Caco-2 (cell line): Measurements from ENCODE around the gene OR2V2. TPM values are rescaled to one million over a fixed set of nuclear protein-coding genes. Genes with fewer than 3 reads are reported as not detected.

Source experiments
- BruUV-seq: library from RNA; stranded (reverse); fragments of 400-500 nt; replicated peaks from 2 replicates; lab custom pipeline; 2021; lab: Mats Ljungman, UMichigan
- CTCF ChIA-PET: fragments of 300-600 bp; sonication (Branson Sonifier 250); formaldehyde crosslinking; loops from one replicate; lab custom pipeline; 2022; ENCODE audit warnings: antibody characterized with exemption; lab: Charles Lee
- POLR2A ChIA-PET: fragments of 300-600 bp; sonication (Branson Sonifier 250); formaldehyde crosslinking; loops from one replicate; lab custom pipeline; 2022; ENCODE audit warnings: antibody characterized with exemption; lab: Charles Lee
- DNase-seq, 2 experiments: peaks; one replicate each; pipeline versions ENCODE4 v3.0.0 to v3.0.0-alpha.2; 2020 to 2022
- H3K27me3 ChIP-seq: replicated peaks from 2 replicates; pipeline ENCODE4 v1.6.0; 2011; ENCODE audit warnings: low read length; ENCODE audit not compliant: control insufficient read depth, insufficient read depth
- H3K36me3 ChIP-seq: 2 replicates; pipeline ENCODE4 v1.5.1; 2011; ENCODE audit warnings: low read length; ENCODE audit not compliant: control insufficient read depth, insufficient read depth
- H3K4me1 ChIP-seq: fragments of 250-450 bp; sonication (Bioruptor Pico); 2 replicates; pipeline ENCODE4 v1.5.1; 2020; ENCODE audit warnings: mild to moderate bottlenecking
- H3K4me3 ChIP-seq: 2 replicates; pipeline ENCODE4 v1.5.1; 2011; ENCODE audit warnings: low read depth, mild to moderate bottlenecking, control low read depth, low read length
- H3K9me3 ChIP-seq: fragments of 250-450 bp; sonication (Bioruptor Pico); 2 replicates; pipeline ENCODE4 v1.5.1; 2020; ENCODE audit warnings: mild to moderate bottlenecking, moderate library complexity
- H3K27ac Mint-ChIP-seq: one replicate; pipeline ENCODE4 v1.8.0; 2022; ENCODE audit warnings: mixed read lengths; ENCODE audit not compliant: unreplicated experiment
- H3K27me3 Mint-ChIP-seq: one replicate; pipeline ENCODE4 v1.8.0; 2022; ENCODE audit warnings: mixed read lengths; ENCODE audit not compliant: insufficient read depth, unreplicated experiment
- H3K36me3 Mint-ChIP-seq: one replicate; pipeline ENCODE4 v1.8.0; 2022; ENCODE audit warnings: mild to moderate bottlenecking, mixed read lengths; ENCODE audit not compliant: insufficient read depth, unreplicated experiment
- H3K4me1 Mint-ChIP-seq: one replicate; pipeline ENCODE4 v1.8.0; 2022; ENCODE audit warnings: low read depth, mixed read lengths; ENCODE audit not compliant: unreplicated experiment
- H3K4me3 Mint-ChIP-seq: one replicate; pipeline ENCODE4 v1.8.0; 2022; ENCODE audit warnings: mild to moderate bottlenecking, moderate library complexity, mixed read lengths; ENCODE audit not compliant: unreplicated experiment
- H3K9me3 Mint-ChIP-seq: one replicate; pipeline ENCODE4 v1.8.0; 2022; ENCODE audit warnings: mixed read lengths; ENCODE audit not compliant: unreplicated experiment
- intact Hi-C: fragments of 100-400 bp; cut with micrococcal nuclease; formaldehyde crosslinking; loops from one replicate; pipeline ENCODE4 v1.10.0; 2022; ENCODE audit not compliant: unreplicated experiment
- total RNA-seq: library from RNA; stranded (reverse); gene quantifications from 2 replicates; pipeline ENCODE4 v1.2.3, GENCODE V29; 2022
- TF ChIP-seq, protein P1 (sequence below), 2 experiments: fragments of 200-600 bp in 1 of 2; IDR thresholded peaks; 1 replicate in 1 of 2; 2 replicates in 1 of 2; pipeline versions ENCODE4 v1.5.1 to v1.8.0; 2011 to 2022; ENCODE audit warnings: antibody characterized with exemption in 1 of 2, control low read depth in 1 of 2, inconsistent platforms in 1 of 2, low read depth in 1 of 2, low read length in 1 of 2, mild to moderate bottlenecking in 1 of 2, moderate library complexity in 1 of 2; ENCODE audit not compliant: insufficient read depth in 1 of 2, severe bottlenecking in 1 of 2, unreplicated experiment in 1 of 2

Gene OR2V2
- total RNA-seq, 1 experiment from 2014 or later = not detected

DNA sequence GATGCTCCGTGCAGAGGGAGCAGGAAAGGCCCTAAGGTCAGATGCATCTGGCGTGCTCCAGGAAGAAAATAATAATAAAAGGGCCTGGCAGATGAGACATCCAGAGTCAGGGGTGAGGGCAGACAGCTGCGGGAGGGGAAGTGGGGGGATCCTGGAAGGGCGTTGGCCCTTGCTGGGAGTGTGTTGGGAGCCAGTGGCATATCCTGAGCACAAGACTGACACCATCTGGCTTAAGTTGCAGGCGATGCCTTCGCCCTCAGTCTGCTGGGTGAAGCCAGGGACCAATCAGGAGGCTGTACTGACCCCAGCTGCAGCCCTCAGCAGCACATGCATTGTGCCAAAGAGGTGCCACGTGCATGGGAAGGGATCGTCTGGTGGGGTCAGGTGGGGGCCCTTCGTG lies 3.8 kb downstream of the OR2V2 start:
- Histone ChIP-seq H3K4me1 (no peaks in the 10 kb centered on the region), H3K27me3 (no peaks in the 10 kb centered on the region), H3K4me3 (no peak overlapping the region), H3K36me3 (no peaks in the 10 kb centered on the region), H3K9me3 (no peaks in the 10 kb centered on the region)
- Mint-ChIP-seq H3K4me3 (no peak overlapping the region), H3K36me3 (no peaks in the 10 kb centered on the region), H3K27me3 (peaks cover 12% of the 10 kb centered on the region), H3K4me1 (peaks cover 7% of the 10 kb centered on the region), H3K9me3 (no peaks in the 10 kb centered on the region), H3K27ac (no peak overlapping the region)
- intact Hi-C loops = loop anchor here (10.0 kb wide), 1 partner anchor 366 kb away; no protein-coding TSS in a partner anchor
- ChIA-PET CTCF (no interaction called here), POLR2A (no interaction called here)
- TF ChIP-seq, protein P1, sequence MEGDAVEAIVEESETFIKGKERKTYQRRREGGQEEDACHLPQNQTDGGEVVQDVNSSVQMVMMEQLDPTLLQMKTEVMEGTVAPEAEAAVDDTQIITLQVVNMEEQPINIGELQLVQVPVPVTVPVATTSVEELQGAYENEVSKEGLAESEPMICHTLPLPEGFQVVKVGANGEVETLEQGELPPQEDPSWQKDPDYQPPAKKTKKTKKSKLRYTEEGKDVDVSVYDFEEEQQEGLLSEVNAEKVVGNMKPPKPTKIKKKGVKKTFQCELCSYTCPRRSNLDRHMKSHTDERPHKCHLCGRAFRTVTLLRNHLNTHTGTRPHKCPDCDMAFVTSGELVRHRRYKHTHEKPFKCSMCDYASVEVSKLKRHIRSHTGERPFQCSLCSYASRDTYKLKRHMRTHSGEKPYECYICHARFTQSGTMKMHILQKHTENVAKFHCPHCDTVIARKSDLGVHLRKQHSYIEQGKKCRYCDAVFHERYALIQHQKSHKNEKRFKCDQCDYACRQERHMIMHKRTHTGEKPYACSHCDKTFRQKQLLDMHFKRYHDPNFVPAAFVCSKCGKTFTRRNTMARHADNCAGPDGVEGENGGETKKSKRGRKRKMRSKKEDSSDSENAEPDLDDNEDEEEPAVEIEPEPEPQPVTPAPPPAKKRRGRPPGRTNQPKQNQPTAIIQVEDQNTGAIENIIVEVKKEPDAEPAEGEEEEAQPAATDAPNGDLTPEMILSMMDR (IDR thresholded peaks at IDR 0.05; ENCODE audit: insufficient read depth in 1 of 2, low read depth in 1 of 2, low read length in 1 of 2, severe bottlenecking in 1 of 2, unreplicated experiment in 1 of 2) = no peak
- DNase-seq = no peak
- BruUV-seq = no TSS peak

DNA sequence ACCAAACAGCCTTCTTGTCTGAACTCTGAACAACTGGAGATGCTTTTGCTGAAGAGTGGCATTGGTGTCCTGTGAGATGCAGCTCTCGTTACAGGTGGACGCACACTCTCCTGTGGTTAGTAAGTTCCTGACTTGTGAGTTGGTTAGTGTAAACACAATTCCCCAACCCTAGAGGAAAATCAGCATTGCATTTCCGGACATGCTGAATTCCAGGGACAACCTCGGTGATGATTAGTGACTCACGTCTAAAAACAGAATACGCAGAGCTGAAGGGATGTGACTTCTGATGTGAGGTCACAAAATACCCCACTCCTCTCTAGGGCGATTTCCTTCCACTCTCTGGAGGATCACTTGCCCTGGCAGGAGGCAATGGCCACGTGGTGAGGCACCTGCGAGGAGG lies 5.0 kb downstream of the OR2V2 start:
- BruUV-seq = no TSS peak
- Mint-ChIP-seq H3K27me3 (peaks cover 9% of the 10 kb centered on the region), H3K36me3 (no peaks in the 10 kb centered on the region), H3K4me1 (peaks cover 7% of the 10 kb centered on the region), H3K27ac (no peak overlapping the region), H3K9me3 (no peaks in the 10 kb centered on the region), H3K4me3 (no peak overlapping the region)
- TF ChIP-seq, protein P1 (IDR thresholded peaks at IDR 0.05; ENCODE audit: insufficient read depth in 1 of 2, low read depth in 1 of 2, low read length in 1 of 2, severe bottlenecking in 1 of 2, unreplicated experiment in 1 of 2) = no peak
- intact Hi-C loops = loop anchor here (10.0 kb wide), 1 partner anchor 368 kb away; no protein-coding TSS in a partner anchor
- Histone ChIP-seq H3K9me3 (no peaks in the 10 kb centered on the region), H3K4me1 (no peaks in the 10 kb centered on the region), H3K36me3 (no peaks in the 10 kb centered on the region), H3K4me3 (no peak overlapping the region), H3K27me3 (no peaks in the 10 kb centered on the region)
- DNase-seq = no peak
- ChIA-PET CTCF (interaction anchor here (0.6 kb wide), 1 partner anchor 113 kb away, joined by 3 read pairs; no protein-coding TSS in a partner anchor), POLR2A (no interaction called here)

DNA sequence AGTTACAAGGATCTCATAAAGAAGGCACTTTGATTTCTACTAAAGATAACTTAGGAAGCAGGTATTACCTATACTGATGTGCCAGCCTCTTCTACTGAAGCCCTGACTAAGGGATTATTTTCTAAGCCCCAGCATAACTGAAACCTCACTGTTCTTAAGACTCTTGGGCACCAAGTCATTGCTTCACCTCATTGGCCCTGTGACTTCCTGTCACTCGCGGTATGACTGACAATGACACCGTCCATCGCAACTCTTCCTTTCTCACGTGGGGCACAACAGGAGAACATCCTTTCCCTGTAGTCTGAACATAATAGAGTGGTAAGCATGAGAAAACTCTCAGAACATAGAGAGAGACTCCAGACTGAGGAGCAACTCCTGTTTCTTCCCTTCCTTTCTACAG lies 6.4 kb downstream of the OR2V2 start:
- Mint-ChIP-seq H3K36me3 (no peaks in the 10 kb centered on the region), H3K4me1 (peaks cover 3% of the 10 kb centered on the region), H3K9me3 (no peaks in the 10 kb centered on the region), H3K27ac (no peak overlapping the region), H3K4me3 (no peak overlapping the region), H3K27me3 (peaks cover 6% of the 10 kb centered on the region)
- CTCF ChIA-PET = no interaction called here
- DNase-seq = no peak
- H3K9me3 ChIP-seq = no peaks in the 10 kb centered on the region
- H3K4me3 ChIP-seq = no peak overlapping the region
- BruUV-seq = no TSS peak
- H3K36me3 ChIP-seq = no peaks in the 10 kb centered on the region
- POLR2A ChIA-PET = no interaction called here
- TF ChIP-seq, protein P1 (IDR thresholded peaks at IDR 0.05; ENCODE audit: insufficient read depth in 1 of 2, low read depth in 1 of 2, low read length in 1 of 2, severe bottlenecking in 1 of 2, unreplicated experiment in 1 of 2) = no peak
- H3K4me1 ChIP-seq = no peaks in the 10 kb centered on the region
- H3K27me3 ChIP-seq = no peaks in the 10 kb centered on the region
- intact Hi-C loops = loop anchor here (10.0 kb wide), 1 partner anchor 369 kb away; no protein-coding TSS in a partner anchor
